HEK293 (cell line): ENCODE results near the gene CMTM1.

ENCODE experiments used
- AEBP2 ChIP-seq: fragments of 450-650 bp; formaldehyde crosslinking; IDR thresholded peaks from 2 replicates; pipeline ENCODE4 v1.5.1; 2016; ENCODE audit warnings: missing biosample characterization, missing genetic modification characterization, borderline replicate concordance
- BCL11A ChIP-seq: fragments of 450-650 bp; formaldehyde crosslinking; IDR thresholded peaks from 2 replicates; pipeline ENCODE4 v1.5.1; 2016; ENCODE audit warnings: low read depth, missing biosample characterization, missing genetic modification characterization
- CTCF ChIP-seq: fragments of 450-650 bp; formaldehyde crosslinking; IDR thresholded peaks from 2 replicates; pipeline ENCODE4 v1.5.1; 2016; ENCODE audit warnings: missing biosample characterization, missing genetic modification characterization
- HOXC10 ChIP-seq: sonication (generic); formaldehyde crosslinking; IDR thresholded peaks from 2 replicates; pipeline ENCODE4 v1.8.1; 2023; ENCODE audit warnings: mild to moderate bottlenecking, missing genetic modification reagents
- MEIS1 ChIP-seq: sonication (generic); formaldehyde crosslinking; IDR thresholded peaks from 2 replicates; pipeline ENCODE4 v1.8.1; 2022; ENCODE audit warnings: missing genetic modification reagents, mild to moderate bottlenecking, borderline replicate concordance
- MYNN ChIP-seq: fragments of 450-650 bp; formaldehyde crosslinking; IDR thresholded peaks from 2 replicates; pipeline ENCODE4 v1.5.1; 2016; ENCODE audit warnings: missing biosample characterization, missing genetic modification characterization, borderline replicate concordance
- PATZ1 ChIP-seq: fragments of 450-650 bp; formaldehyde crosslinking; IDR thresholded peaks from 2 replicates; pipeline ENCODE4 v1.5.1; 2016; ENCODE audit warnings: missing biosample characterization, missing genetic modification characterization
- SP3 ChIP-seq: fragments of 450-650 bp; formaldehyde crosslinking; IDR thresholded peaks from 2 replicates; pipeline ENCODE4 v1.5.1; 2016; ENCODE audit warnings: missing biosample characterization, missing genetic modification characterization
- YY1 ChIP-seq: fragments of 450-650 bp; formaldehyde crosslinking; IDR thresholded peaks from 2 replicates; pipeline ENCODE4 v1.5.1; 2018; ENCODE audit warnings: missing biosample characterization, missing genetic modification characterization
- ZBTB17 ChIP-seq: fragments of 450-650 bp; formaldehyde crosslinking; IDR thresholded peaks from 2 replicates; pipeline ENCODE4 v1.5.1; 2016; ENCODE audit warnings: missing biosample characterization, missing genetic modification characterization
- ZBTB26 ChIP-seq: fragments of 450-650 bp; formaldehyde crosslinking; optimal IDR thresholded peaks from 2 replicates; pipeline ENCODE3; 2016; ENCODE audit warnings: missing biosample characterization, mild to moderate bottlenecking, missing genetic modification characterization
- ZBTB44 ChIP-seq: fragments of 450-650 bp; IDR thresholded peaks from 2 replicates; pipeline ENCODE4 v1.5.1; 2018; ENCODE audit warnings: missing biosample characterization, mild to moderate bottlenecking, missing genetic modification characterization
- ZBTB6 ChIP-seq: fragments of 450-650 bp; formaldehyde crosslinking; IDR thresholded peaks from 2 replicates; pipeline ENCODE4 v1.5.1; 2017; ENCODE audit warnings: missing biosample characterization, missing genetic modification characterization
- ZNF140 ChIP-seq: fragments of 450-650 bp; formaldehyde crosslinking; IDR thresholded peaks from 2 replicates; pipeline ENCODE4 v1.5.1; 2016; ENCODE audit warnings: missing biosample characterization, missing genetic modification characterization
- ZNF155 ChIP-seq: fragments of 450-650 bp; formaldehyde crosslinking; IDR thresholded peaks from 2 replicates; pipeline ENCODE4 v1.5.1; 2016; ENCODE audit warnings: missing biosample characterization, missing genetic modification characterization
- ZNF2 ChIP-seq: fragments of 450-650 bp; formaldehyde crosslinking; IDR thresholded peaks from 2 replicates; pipeline ENCODE4 v1.5.1; 2016; ENCODE audit warnings: missing biosample characterization, missing genetic modification characterization
- ZNF214 ChIP-seq: fragments of 450-650 bp; formaldehyde crosslinking; IDR thresholded peaks from 2 replicates; pipeline ENCODE4 v1.5.1; 2017; ENCODE audit warnings: missing biosample characterization, mild to moderate bottlenecking, missing genetic modification characterization, borderline replicate concordance
- ZNF350 ChIP-seq: fragments of 450-650 bp; formaldehyde crosslinking; IDR thresholded peaks from 2 replicates; pipeline ENCODE4 v1.5.0; 2017; ENCODE audit warnings: missing biosample characterization, mild to moderate bottlenecking, missing genetic modification characterization
- ZNF391 ChIP-seq: fragments of 450-650 bp; formaldehyde crosslinking; IDR thresholded peaks from 2 replicates; pipeline ENCODE4 v1.5.1; 2016; ENCODE audit warnings: low read depth, missing biosample characterization, missing genetic modification characterization, borderline replicate concordance
- ZNF549 ChIP-seq: fragments of 450-650 bp; IDR thresholded peaks from 2 replicates; pipeline ENCODE4 v1.5.1; 2018; ENCODE audit warnings: missing biosample characterization, missing genetic modification characterization, mild to moderate bottlenecking, inconsistent platforms, moderate library complexity
- ZNF555 ChIP-seq: fragments of 450-650 bp; formaldehyde crosslinking; conservative IDR thresholded peaks from 2 replicates; pipeline ENCODE4 v1.5.1; 2017; ENCODE audit warnings: missing biosample characterization, mild to moderate bottlenecking, missing genetic modification characterization, inconsistent platforms
- ZNF561 ChIP-seq: fragments of 450-650 bp; IDR thresholded peaks from 2 replicates; pipeline ENCODE4 v1.5.1; 2018; ENCODE audit warnings: missing biosample characterization, missing genetic modification characterization, borderline replicate concordance
- ZNF580 ChIP-seq: fragments of 450-650 bp; formaldehyde crosslinking; IDR thresholded peaks from 2 replicates; pipeline ENCODE4 v1.5.1; 2016; ENCODE audit warnings: missing biosample characterization, missing genetic modification characterization
- ZNF610 ChIP-seq: fragments of 450-650 bp; formaldehyde crosslinking; IDR thresholded peaks from 2 replicates; pipeline ENCODE4 v1.5.1; 2016; ENCODE audit warnings: missing biosample characterization, missing genetic modification characterization, borderline replicate concordance
- ZNF639 ChIP-seq: fragments of 450-650 bp; formaldehyde crosslinking; IDR thresholded peaks from 2 replicates; pipeline ENCODE4 v1.5.1; 2016; ENCODE audit warnings: missing biosample characterization, missing genetic modification characterization
- ZNF777 ChIP-seq: fragments of 450-650 bp; formaldehyde crosslinking; IDR thresholded peaks from 2 replicates; pipeline ENCODE4 v1.5.1; 2017; ENCODE audit warnings: missing biosample characterization, missing genetic modification characterization, borderline replicate concordance

The CMTM1 gene

GRCh38 chr16:66605177-66605978, 39.1 kb downstream of the CMTM1 start (continued):
- TF ChIP-seq ZNF549 (tag by site-specific recombination) (no peak), ZNF639 (no peak), ZNF214 (tag by site-specific recombination) (no peak), ZNF555 (no peak), BCL11A (tag by site-specific recombination) (0 out of 2 replicates have a peak, but pooled peaks have one; percentile 50), ZNF777 (tag by site-specific recombination) (no peak), AEBP2 (tag by site-specific recombination) (no peak), ZNF580 (tag by site-specific recombination) (no peak), YY1 (no peak), ZBTB44 (tag by site-specific recombination) (no peak), ZBTB17 (no peak), HOXC10 (CRISPR knock-in tag) (no peak), ZNF140 (tag by site-specific recombination) (no peak), PATZ1 (peak; percentile 52), ZNF350 (no peak), ZNF610 (no peak), CTCF (no peak; the same call in 1 of the 2 replicates), ZNF391 (tag by site-specific recombination) (no peak), SP3 (no peak), ZNF155 (tag by site-specific recombination) (no peak), ZBTB6 (tag by site-specific recombination) (no peak), MYNN (no peak), ZNF561 (tag by site-specific recombination) (no peak), ZNF2 (tag by site-specific recombination) (no peak), ZBTB26 (tag by site-specific recombination) (peak; percentile 54), MEIS1 (CRISPR knock-in tag) (no peak)
